Stimulated activated CD4-positive, alpha-beta T cell treated with anti-CD3 and anti-CD28 coated beads, Interleukin-1b, Interleukin-23, amount 100 ng/mL, for 4 hours (primary cell): Measurements from ENCODE around the gene ARHGEF33.
A peak's percentile ranks its signal among the peaks of the same experiment; 100 is the strongest.

ENCODE experiments used
- DNase-seq, 2 donors: peaks; one replicate each; pipeline ENCODE4 v3.0.0-alpha.2; 2020; ENCODE audit warnings: low read depth in 2 of 2

Gene ARHGEF33

GRCh38 chr2:38889575-38889974 lies at the start of gene ARHGEF33:
ARHGEF33 (plus strand) TSS chr2:38889875; CDS start chr2:38919448, 29,573 bp downstream.
- no peak for DNase-seq

DNA sequence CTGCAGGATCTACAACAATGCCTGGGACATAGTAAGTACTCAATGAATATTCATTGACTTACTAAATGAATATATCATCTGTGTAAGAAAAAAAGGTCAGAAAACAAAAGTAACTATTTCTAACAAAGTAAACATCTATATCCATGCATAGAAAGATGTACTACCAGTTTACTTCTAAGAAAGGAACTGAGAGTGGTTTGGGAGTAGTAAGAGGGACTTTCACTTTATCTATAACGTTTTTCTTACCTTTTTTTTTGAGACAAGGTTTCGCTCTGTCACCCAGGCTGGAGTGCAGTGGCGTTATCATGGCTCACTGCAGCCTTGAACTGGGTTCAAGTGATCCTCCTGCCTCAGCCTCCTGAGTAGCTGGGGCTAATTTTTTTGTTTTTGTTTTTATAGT lies 39.6 kb upstream of the ARHGEF33 start:
- DNase-seq: no peak

DNA sequence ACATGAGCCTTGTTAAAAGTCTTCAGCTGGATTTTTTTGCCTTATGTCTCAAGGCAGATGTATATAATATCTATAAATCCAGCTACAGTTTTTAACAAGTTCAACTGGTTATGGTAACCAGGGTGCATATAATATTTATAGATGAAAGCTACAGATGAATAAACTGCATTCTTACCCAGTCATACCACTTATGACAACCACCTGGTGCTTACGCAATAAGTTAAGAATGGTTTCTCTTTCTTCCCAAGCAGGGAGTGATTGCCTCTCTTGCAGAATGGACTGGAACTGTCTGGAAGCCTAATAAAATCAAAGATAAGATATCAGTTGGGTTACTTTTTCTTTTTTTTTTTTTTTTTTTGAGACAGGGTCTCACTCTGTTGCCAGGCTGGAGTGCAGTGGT lies 33.5 kb upstream of the ARHGEF33 start:
- DNase-seq: no peak

- no peak for DNase-seq
These were observed 27.2 kb upstream of the ARHGEF33 start for GRCh38 chr2:38862476-38862875.

DNA sequence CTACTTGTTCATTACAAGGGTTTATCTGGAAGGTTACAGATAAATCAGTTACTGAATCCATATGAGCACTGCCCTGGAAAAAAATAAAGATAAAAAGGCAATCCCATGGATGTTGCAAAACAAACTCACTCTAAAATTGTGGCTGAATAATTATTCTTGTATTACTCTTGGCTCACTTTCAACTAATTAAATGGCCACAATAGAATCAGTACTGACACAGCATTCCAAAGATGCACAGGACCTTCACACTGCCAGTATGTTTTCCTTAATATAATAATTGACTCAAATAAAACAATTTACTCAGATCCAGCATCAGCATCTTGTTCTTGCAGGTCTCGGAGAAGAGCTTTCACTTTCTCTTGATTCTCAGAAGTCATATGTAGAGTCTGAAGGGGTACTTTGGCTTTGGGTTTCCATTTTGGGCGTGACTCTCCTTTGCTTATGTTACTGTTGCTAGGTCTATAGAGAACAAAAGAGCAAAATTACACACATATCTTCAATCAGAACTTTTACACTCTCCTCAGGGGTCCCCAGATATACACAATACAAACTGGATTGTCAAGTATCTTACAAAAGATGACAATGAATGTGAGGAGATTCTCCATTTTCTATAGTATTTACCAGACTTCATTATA lies 26.5 kb upstream of the ARHGEF33 start:
- DNase-seq: no peak

DNA sequence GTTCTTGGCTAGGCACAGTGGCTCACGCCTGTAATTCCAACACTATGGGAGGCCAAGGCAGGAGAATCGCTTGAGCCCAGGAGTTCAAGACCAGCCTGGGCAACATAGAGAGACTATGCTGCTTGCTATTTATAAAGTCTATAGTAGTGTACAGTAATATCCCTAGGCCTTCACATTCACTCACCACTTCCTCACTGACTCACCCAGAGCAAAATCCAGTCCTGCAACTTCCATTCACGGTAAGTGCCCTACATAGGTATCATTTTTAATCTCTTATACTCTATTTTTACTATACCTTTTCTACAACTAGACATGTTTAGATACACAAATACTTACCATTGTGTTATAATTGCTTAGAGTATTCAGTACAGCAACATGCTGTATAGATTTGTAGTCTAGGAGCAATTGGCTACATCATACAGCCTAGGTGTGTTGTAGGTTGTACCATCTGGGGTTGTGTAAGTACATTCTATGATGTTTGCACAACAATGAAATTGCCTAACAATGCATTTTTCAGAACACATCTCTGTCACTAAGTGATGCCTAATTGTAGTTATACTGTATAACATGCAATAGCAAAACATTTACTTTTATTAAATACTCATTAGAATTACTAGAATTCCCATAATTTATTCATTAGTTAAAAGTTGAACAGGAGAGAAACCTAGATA lies 22.8 kb upstream of the ARHGEF33 start:
- no peak for DNase-seq

- DNase-seq: no peak
These were observed 18.2 kb upstream of the ARHGEF33 start for GRCh38 chr2:38871432-38871831.

- no peak for DNase-seq
These were observed 15.9 kb upstream of the ARHGEF33 start for GRCh38 chr2:38873763-38874162.

DNA sequence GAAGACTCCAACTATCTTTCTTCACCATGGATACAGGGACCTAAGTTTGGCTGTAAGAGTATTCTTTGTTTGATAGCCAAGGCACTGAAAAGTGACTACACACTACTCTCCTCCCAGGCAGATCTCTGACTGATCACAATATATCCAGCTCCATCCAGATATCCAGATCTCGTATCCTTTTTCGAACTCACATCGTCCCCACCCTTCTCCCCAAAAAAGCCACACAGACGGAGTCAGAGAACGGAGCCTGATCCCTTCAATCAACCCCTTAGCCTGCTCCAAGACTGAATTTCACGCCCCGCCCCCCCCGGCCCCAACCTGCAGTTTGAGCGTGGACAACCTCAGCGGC lies 14.5 kb upstream of the ARHGEF33 start:
- peak in 1 of 2 donors; percentile 1 for DNase-seq

GRCh38 chr2:38875576-38876367 lies 13.9 kb upstream of the ARHGEF33 start, which contains the start of the genes DHX57 and MORN2:
DHX57 (minus strand) TSS chr2:38875934; CDS start chr2:38868405, 7,529 bp downstream.
MORN2 (plus strand) TSS chr2:38875976.
- DNase-seq: peak; percentile 66 to 69

DNA sequence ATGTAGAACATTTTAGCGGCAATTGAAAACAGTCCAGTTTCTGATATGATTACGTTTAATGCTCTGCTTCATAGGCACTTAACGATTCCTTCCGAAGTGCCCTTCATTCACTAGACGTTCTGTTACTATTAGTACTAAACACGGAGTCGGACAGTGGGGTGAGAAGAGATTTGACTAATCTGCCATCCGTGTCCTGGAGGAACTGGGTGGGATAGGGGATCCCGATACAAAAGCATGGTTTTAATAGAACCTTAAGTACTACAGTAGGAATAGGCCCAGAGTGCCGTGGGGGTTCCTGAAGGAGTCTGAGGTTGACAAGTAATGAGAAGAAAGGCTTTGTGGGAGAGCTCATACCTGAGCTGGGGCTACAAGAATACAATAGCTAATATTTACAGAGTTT lies 13.3 kb upstream of the ARHGEF33 start:
- no peak for DNase-seq

- no peak for DNase-seq
These were observed 3.6 kb upstream of the ARHGEF33 start for GRCh38 chr2:38886063-38886462.

DNA sequence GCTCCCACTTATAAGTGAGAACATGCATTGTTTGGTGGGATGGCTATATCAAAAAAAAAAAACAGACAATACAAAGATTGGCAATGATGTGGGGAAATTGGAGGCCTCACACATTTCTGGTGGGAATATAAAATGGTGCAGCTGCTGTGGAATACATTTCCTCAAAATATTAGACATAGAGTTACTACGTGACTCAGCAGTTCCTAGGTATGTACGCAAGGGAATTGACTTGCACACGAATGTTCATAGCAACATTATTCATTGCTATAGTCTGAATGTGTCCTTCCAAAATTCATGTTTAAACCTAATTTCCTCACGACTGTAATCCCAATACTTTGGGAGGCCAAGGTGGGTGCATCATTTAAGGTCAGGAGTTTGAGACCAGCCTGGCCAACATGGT lies 2.3 kb upstream of the ARHGEF33 start:
- no peak for DNase-seq

DNA sequence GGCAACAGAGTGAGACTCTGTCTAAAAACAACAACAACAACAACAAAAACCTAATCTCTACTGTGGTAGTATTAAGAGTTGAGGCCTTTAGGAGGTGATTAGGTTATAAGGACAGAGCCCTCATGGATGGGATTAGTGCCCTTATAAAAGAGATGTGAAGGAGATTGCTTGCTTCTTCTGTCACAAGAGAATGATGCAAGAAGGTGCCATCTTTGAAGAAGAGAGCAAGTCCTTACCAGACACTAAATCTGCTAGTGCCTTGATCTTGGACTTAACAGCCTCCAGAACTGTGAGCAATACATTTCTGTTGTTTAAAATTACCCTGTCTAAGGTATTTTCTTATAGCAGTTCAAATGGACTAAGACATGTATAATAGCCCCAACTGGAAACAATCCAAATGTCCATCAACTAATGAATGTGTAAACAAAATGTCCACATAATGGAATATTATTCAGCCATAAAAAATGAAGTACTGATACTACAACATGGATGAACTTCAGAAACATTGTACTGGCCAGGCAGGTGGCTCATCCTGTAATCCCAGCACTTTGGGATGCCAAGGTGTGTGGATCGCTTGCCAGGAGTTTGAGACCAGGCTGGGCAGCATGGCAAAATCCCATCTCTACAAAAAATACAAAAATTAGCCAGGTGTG lies 1.6 kb upstream of the ARHGEF33 start:
- DNase-seq: no peak

DNA sequence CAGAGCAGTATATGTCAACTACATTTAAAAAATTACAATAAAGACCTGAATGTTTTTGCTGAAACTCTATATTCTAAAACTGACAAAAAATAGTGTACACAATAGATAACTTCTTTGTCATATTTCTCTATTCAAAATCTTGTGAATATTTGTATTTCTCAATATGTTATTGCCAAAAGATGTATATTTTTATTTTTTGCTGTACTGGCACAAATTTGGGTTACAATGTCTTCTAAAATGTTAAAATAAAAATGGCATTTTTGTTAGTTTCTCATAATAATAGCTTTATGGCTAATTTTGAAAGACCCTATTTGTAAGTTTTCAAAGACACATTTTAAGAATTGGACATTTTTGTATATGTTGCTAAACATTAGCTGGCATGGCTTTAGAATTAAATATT lies 630 bp upstream of the ARHGEF33 start:
- no peak for DNase-seq

DNA sequence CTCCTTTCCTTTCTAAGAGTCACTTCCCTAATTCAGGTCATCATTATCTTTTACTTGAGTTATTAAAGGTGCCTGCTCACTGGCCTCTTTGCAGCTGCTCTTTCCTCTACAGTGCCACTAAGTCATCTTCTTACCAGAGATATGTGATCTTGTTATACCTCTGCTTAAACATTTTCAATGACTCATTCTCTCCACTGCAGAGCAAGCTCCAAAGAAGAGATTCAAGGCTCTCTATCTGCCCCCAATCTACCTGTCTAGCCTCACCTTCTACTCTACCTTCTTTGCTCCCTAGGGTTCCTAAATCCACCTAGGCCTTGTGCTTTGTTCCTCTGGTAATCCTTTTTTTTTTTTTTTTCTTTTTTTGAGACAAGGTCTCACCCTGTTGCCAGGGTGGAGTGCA lies 3.1 kb downstream of the ARHGEF33 start:
- no peak for DNase-seq

GRCh38 chr2:38898256-38898655 lies 8.6 kb downstream of the ARHGEF33 start:
- no peak for DNase-seq

DNA sequence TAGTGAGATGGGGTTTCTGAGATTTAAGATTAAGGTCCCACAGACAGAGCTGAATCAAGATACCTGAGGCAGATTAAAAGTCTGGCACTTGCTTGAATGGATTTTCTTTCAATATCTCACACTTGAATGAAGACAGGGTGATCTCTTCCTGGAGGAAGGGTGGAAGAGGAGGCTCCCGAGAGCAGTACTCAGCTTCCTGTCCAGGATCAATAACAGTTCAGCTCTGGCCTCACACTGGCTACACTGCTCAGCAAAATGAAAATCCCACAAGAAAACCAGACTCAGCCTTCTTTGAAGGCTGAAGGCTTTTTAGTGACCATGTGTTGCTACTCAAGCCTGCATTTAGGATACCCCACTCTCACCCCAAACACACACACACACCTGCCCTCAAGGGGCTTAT lies 11.1 kb downstream of the ARHGEF33 start:
- DNase-seq: no peak

DNA sequence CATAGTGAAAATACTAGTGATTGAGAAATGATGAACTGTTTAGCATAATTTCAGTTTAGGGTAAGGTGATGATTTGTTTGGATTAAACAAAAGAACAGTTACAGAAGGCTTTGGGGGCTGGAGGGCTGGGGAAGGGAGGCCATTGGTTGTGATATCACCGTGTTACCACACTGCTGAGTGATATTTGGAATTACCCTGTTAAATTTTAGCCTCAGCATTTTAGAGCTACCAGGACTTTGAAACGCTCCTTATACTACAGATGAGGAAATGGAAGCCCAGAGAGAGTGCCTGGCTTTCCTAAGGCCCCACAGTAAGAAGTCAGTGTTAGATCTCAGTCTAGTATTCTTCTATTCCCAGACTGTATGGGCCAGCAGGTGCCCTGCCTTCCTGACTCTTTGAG lies 15.6 kb downstream of the ARHGEF33 start:
- no peak for DNase-seq

- no peak for DNase-seq
These were observed 17.6 kb downstream of the ARHGEF33 start for GRCh38 chr2:38907242-38907641.

GRCh38 chr2:38907743-38908562 lies 18.3 kb downstream of the ARHGEF33 start:
- DNase-seq: no peak
